ENCODE data around the gene HOXA11.

HOXA11 gene

GRCh38 chr7:27205325-27206280, 20.6 kb upstream of the HOXA11 start:
- no peak overlapping the region for H3K4me3 ChIP-seq (ENCODE audit: control insufficient read depth, low read depth, low read length)
- TF ChIP-seq CTCF (conservative IDR thresholded peaks at IDR 0.05; ENCODE audit: control insufficient read depth, insufficient read depth, low read depth, low read length), result no peak
- DNase-seq (ENCODE audit: low read depth), result no peak

GRCh38 chr7:27204851-27205322, 19.9 kb upstream of the HOXA11 start:
- TF ChIP-seq CTCF (conservative IDR thresholded peaks at IDR 0.05; ENCODE audit: control insufficient read depth, insufficient read depth, low read depth, low read length), result no peak
- DNase-seq (ENCODE audit: low read depth), result peak; percentile 25
- no peak overlapping the region for H3K4me3 ChIP-seq (ENCODE audit: control insufficient read depth, low read depth, low read length)

GRCh38 chr7:27203964-27204594, 19.0 kb upstream of the HOXA11 start:
- no peak overlapping the region for H3K4me3 ChIP-seq (ENCODE audit: control insufficient read depth, low read depth, low read length)
- no peak for TF ChIP-seq CTCF (conservative IDR thresholded peaks at IDR 0.05; ENCODE audit: control insufficient read depth, insufficient read depth, low read depth, low read length)
- DNase-seq (ENCODE audit: low read depth), result no peak

GRCh38 chr7:27203365-27203953, 18.4 kb upstream of the HOXA11 start:
- H3K4me3 ChIP-seq (ENCODE audit: control insufficient read depth, low read depth, low read length), result no peak overlapping the region
- DNase-seq (ENCODE audit: low read depth), result no peak
- TF ChIP-seq CTCF (conservative IDR thresholded peaks at IDR 0.05; ENCODE audit: control insufficient read depth, insufficient read depth, low read depth, low read length), result no peak

GRCh38 chr7:27202862-27203134, 17.8 kb upstream of the HOXA11 start:
- TF ChIP-seq CTCF (conservative IDR thresholded peaks at IDR 0.05; ENCODE audit: control insufficient read depth, insufficient read depth, low read depth, low read length), result no peak
- no peak for DNase-seq (ENCODE audit: low read depth)
- no peak overlapping the region for H3K4me3 ChIP-seq (ENCODE audit: control insufficient read depth, low read depth, low read length)

- DNase-seq (ENCODE audit: low read depth), result no peak
- TF ChIP-seq CTCF (conservative IDR thresholded peaks at IDR 0.05; ENCODE audit: control insufficient read depth, insufficient read depth, low read depth, low read length), result no peak
- H3K4me3 ChIP-seq (ENCODE audit: control insufficient read depth, low read depth, low read length), result no peak overlapping the region
Measured at GRCh38 chr7:27202018-27202861, 17.2 kb upstream of the HOXA11 start.
